ENCODE results near the gene TAAR5. TPM values are rescaled to one million over a fixed set of nuclear protein-coding genes. Genes with fewer than 3 reads are reported as not detected.
"Not testable (repeated sequence)": the region's sequence is repeated elsewhere in the genome, so short reads cannot be mapped to it uniquely, and the experiment has no call there.

Gene TAAR5, protein sequence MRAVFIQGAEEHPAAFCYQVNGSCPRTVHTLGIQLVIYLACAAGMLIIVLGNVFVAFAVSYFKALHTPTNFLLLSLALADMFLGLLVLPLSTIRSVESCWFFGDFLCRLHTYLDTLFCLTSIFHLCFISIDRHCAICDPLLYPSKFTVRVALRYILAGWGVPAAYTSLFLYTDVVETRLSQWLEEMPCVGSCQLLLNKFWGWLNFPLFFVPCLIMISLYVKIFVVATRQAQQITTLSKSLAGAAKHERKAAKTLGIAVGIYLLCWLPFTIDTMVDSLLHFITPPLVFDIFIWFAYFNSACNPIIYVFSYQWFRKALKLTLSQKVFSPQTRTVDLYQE
- total RNA-seq, result not detected in 2 replicates
- not detected for total RNA-seq (2013)
- polyA plus RNA-seq, result not detected in 2 replicates
- not detected in 2 replicates for polyA minus RNA-seq

DNA sequence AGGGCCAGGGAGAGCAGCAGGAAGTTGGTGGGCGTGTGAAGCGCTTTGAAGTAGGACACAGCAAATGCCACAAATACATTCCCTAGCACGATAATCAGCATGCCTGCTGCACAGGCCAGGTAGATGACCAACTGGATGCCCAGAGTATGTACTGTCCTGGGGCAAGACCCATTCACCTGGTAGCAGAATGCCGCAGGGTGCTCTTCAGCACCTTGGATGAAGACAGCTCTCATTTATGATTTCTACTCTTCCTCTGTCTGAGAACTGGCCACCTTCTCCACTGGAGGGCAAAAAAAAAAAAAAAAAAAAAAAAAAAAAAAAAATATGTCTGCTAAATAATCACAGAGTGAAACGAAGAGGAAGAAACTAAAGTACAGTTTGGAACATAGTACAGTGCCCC is at the start of gene TAAR5:
Gene TAAR5, minus strand, starts transcription at position 288 of the 400 bp plus-strand sequence. Its CDS starts 55 bp downstream, at position 233.
- Histone ChIP-seq H4K20me1 (ENCODE audit: control insufficient read depth, insufficient read depth, low read length, poor library complexity, severe bottlenecking) (no peaks in the 10 kb centered on the region), H3K9me3 (ENCODE audit: control extremely low read depth in 1 of 3, control insufficient read depth in 2 of 3, insufficient read depth in 1 of 3, low read length in 2 of 3) (no peaks in the 10 kb centered on the region), H3K4me2 (replicated peaks; ENCODE audit: low read depth, low read length, poor library complexity, severe bottlenecking) (no peak within 1 kb of the TSS), H3K9ac (ENCODE audit: low read length) (no peak within 1 kb of the TSS), H3K4me3 (ENCODE audit: control extremely low read depth in 1 of 5, extremely low read depth in 1 of 5, insufficient read depth in 1 of 5, low read depth in 2 of 5, low read length in 4 of 5) (no peak within 1 kb of the TSS), H3K4me1 (ENCODE audit: control insufficient read depth in 2 of 2, insufficient read depth in 2 of 2, low read length in 2 of 2) (no peaks in the 10 kb centered on the region), H2AFZ (ENCODE audit: insufficient read depth, low read depth, low read length, poor library complexity, severe bottlenecking) (no peak within 1 kb of the TSS), H3K36me3 (replicated peaks in 1 of 2; ENCODE audit: control extremely low read depth in 1 of 2, control insufficient read depth in 1 of 2, extremely low read depth in 1 of 2, insufficient read depth in 2 of 2, low read length in 1 of 2) (no peaks in the 10 kb centered on the region), H3K27me3 (replicated peaks in 1 of 4; ENCODE audit: control extremely low read depth in 1 of 4, control insufficient read depth in 3 of 4, insufficient read depth in 4 of 4, low read length in 3 of 4) (peaks cover 0 to 3% (median 0%) of the 10 kb centered on the region in 4 experiments), H3K79me2 (ENCODE audit: control insufficient read depth, insufficient read depth, low read length) (no peaks in the 10 kb centered on the region), H3K27ac (ENCODE audit: low read length in 2 of 2) (no peak within 1 kb of the TSS)
- CTCF ChIA-PET, result no interaction called here
- Mint-ChIP-seq H3K9me3 (ENCODE audit: insufficient read depth) (no peaks in the 10 kb centered on the region), H3K27ac (no peak within 1 kb of the TSS), H3K4me3 (no peak within 1 kb of the TSS), H3K4me1 (peaks cover 2% of the 10 kb centered on the region), H3K27me3 (peaks cover 15% of the 10 kb centered on the region)
- WGBS (ENCODE audit: insufficient coverage), result 86% methylated on average over 2 of the region's 5 CpGs
- POLR2A ChIA-PET, result no interaction called here
- DNase-seq, result no peak
- TF ChIP-seq, protein P1, sequence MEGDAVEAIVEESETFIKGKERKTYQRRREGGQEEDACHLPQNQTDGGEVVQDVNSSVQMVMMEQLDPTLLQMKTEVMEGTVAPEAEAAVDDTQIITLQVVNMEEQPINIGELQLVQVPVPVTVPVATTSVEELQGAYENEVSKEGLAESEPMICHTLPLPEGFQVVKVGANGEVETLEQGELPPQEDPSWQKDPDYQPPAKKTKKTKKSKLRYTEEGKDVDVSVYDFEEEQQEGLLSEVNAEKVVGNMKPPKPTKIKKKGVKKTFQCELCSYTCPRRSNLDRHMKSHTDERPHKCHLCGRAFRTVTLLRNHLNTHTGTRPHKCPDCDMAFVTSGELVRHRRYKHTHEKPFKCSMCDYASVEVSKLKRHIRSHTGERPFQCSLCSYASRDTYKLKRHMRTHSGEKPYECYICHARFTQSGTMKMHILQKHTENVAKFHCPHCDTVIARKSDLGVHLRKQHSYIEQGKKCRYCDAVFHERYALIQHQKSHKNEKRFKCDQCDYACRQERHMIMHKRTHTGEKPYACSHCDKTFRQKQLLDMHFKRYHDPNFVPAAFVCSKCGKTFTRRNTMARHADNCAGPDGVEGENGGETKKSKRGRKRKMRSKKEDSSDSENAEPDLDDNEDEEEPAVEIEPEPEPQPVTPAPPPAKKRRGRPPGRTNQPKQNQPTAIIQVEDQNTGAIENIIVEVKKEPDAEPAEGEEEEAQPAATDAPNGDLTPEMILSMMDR (IDR thresholded peaks at IDR 0.05), result no peak
- TF ChIP-seq EZH2 (IDR thresholded peaks at IDR 0.05; ENCODE audit: borderline replicate concordance, insufficient read depth, low read depth, low read length, poor library complexity, severe bottlenecking), result no peak
- intact Hi-C loops (cut with micrococcal nuclease), result no loop called here
- no peak for ATAC-seq (ENCODE audit: low read depth)

DNA sequence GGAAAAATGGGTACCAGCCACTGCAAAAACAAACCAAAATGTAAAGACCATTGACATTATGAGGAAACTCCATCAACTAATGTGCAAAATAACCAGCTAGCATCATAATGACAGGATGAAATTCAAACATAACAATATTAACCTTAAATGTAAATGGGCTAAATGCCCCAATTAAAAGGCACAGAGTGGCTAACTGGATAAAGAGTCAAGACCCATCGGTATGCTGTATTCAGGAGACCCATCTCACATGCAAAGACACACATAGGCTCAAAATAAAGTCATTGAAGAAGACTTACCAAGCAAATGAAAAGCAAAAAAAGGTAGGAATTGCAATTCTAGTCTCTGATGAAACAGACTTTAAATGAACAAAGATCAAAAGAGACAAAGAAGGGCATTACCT is 47.6 kb upstream of the TAAR5 start:
- H3K4me1 Mint-ChIP-seq; H3K9me3 Mint-ChIP-seq (ENCODE audit: insufficient read depth); intact Hi-C loops (cut with micrococcal nuclease); H3K9me3 ChIP-seq (ENCODE audit: control extremely low read depth in 1 of 3, control insufficient read depth in 2 of 3, insufficient read depth in 1 of 3, low read length in 2 of 3); H3K79me2 ChIP-seq (ENCODE audit: control insufficient read depth, insufficient read depth, low read length); H3K4me3 ChIP-seq (ENCODE audit: control extremely low read depth in 1 of 5, extremely low read depth in 1 of 5, insufficient read depth in 1 of 5, low read depth in 2 of 5, low read length in 4 of 5); H3K4me3 Mint-ChIP-seq; H3K36me3 ChIP-seq (replicated peaks in 1 of 2; ENCODE audit: control extremely low read depth in 1 of 2, control insufficient read depth in 1 of 2, extremely low read depth in 1 of 2, insufficient read depth in 2 of 2, low read length in 1 of 2); H3K27ac Mint-ChIP-seq; H4K20me1 ChIP-seq (ENCODE audit: control insufficient read depth, insufficient read depth, low read length, poor library complexity, severe bottlenecking); H3K4me2 ChIP-seq (replicated peaks; ENCODE audit: low read depth, low read length, poor library complexity, severe bottlenecking); DNase-seq; CTCF ChIA-PET; H3K9ac ChIP-seq (ENCODE audit: low read length); H3K27ac ChIP-seq (ENCODE audit: low read length in 2 of 2); H2AFZ ChIP-seq (ENCODE audit: insufficient read depth, low read depth, low read length, poor library complexity, severe bottlenecking); POLR2A ChIA-PET; H3K4me1 ChIP-seq (ENCODE audit: control insufficient read depth in 2 of 2, insufficient read depth in 2 of 2, low read length in 2 of 2); ATAC-seq (ENCODE audit: low read depth): not testable (repeated sequence)
- H3K27me3 Mint-ChIP-seq, result peaks cover 37% of the 10 kb centered on the region
- peaks cover 0 to 17% (median 8%) of the 10 kb centered on the region in 4 experiments for H3K27me3 ChIP-seq (replicated peaks in 1 of 4; ENCODE audit: control extremely low read depth in 1 of 4, control insufficient read depth in 3 of 4, insufficient read depth in 4 of 4, low read length in 3 of 4)
- WGBS (ENCODE audit: insufficient coverage), result no CpG with 5 or more reads among the region's 1 CpG

DNA sequence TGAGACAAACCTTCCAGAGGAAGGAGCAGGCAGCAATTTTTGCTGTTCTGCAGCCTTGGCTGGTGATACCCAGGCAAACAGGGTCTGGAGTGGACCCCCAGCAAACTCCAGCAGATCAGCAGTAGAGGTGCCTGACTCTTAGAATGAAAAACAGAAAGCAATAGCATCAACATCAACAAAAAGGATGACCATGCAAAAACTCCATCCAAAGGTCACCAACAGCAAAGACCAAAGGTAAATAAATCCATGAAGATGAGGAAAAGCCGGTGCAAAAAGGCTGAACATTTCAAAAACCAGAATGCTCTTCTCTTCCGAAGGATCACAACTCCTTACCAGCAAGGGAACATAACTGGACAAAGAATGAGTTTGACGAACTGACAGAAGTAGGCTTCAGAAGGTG is 46.4 kb upstream of the TAAR5 start:
- H3K36me3 ChIP-seq (replicated peaks in 1 of 2; ENCODE audit: control extremely low read depth in 1 of 2, control insufficient read depth in 1 of 2, extremely low read depth in 1 of 2, insufficient read depth in 2 of 2, low read length in 1 of 2); H2AFZ ChIP-seq (ENCODE audit: insufficient read depth, low read depth, low read length, poor library complexity, severe bottlenecking); CTCF ChIA-PET; H3K4me3 Mint-ChIP-seq; H3K4me3 ChIP-seq (ENCODE audit: control extremely low read depth in 1 of 5, extremely low read depth in 1 of 5, insufficient read depth in 1 of 5, low read depth in 2 of 5, low read length in 4 of 5); H3K79me2 ChIP-seq (ENCODE audit: control insufficient read depth, insufficient read depth, low read length); intact Hi-C loops (cut with micrococcal nuclease); H3K4me1 Mint-ChIP-seq; H3K4me2 ChIP-seq (replicated peaks; ENCODE audit: low read depth, low read length, poor library complexity, severe bottlenecking); H3K27ac Mint-ChIP-seq; H4K20me1 ChIP-seq (ENCODE audit: control insufficient read depth, insufficient read depth, low read length, poor library complexity, severe bottlenecking); H3K27ac ChIP-seq (ENCODE audit: low read length in 2 of 2); H3K9ac ChIP-seq (ENCODE audit: low read length); POLR2A ChIA-PET; H3K4me1 ChIP-seq (ENCODE audit: control insufficient read depth in 2 of 2, insufficient read depth in 2 of 2, low read length in 2 of 2); DNase-seq; H3K9me3 Mint-ChIP-seq (ENCODE audit: insufficient read depth); ATAC-seq (ENCODE audit: low read depth); H3K9me3 ChIP-seq (ENCODE audit: control extremely low read depth in 1 of 3, control insufficient read depth in 2 of 3, insufficient read depth in 1 of 3, low read length in 2 of 3): not testable (repeated sequence)
- H3K27me3 ChIP-seq (replicated peaks in 1 of 4; ENCODE audit: control extremely low read depth in 1 of 4, control insufficient read depth in 3 of 4, insufficient read depth in 4 of 4, low read length in 3 of 4), result peaks cover 0 to 17% (median 10%) of the 10 kb centered on the region in 4 experiments
- no CpG with 5 or more reads among the region's 3 CpGs for WGBS (ENCODE audit: insufficient coverage)
- H3K27me3 Mint-ChIP-seq, result peaks cover 39% of the 10 kb centered on the region
